Keratinocyte (primary cell): Measurements from ENCODE around the gene FKBP1A. TPM values are rescaled to one million over a fixed set of nuclear protein-coding genes. Genes with fewer than 3 reads are reported as not detected.
A peak's percentile ranks its signal among the peaks of the same experiment; 100 is the strongest.

Experiments used
- DNase-seq: peaks from one replicate; pipeline ENCODE4 v3.0.0-alpha.2; 2011; ENCODE audit warnings: low read depth, missing footprints, low spot score
- FAIRE-seq: peaks from 2 replicates; lab custom pipeline; 2011; peaks lifted over from hg19 to GRCh38; lab: Jason Lieb, UNC
- H2AFZ ChIP-seq: 2 replicates; pipeline ENCODE4 v1.6.0; 2012; ENCODE audit warnings: low read length, control low read depth, inconsistent platforms; ENCODE audit not compliant: control insufficient read depth
- H3K27ac ChIP-seq: 2 replicates; pipeline ENCODE4 v1.5.1; 2011; ENCODE audit warnings: low read length; ENCODE audit not compliant: control insufficient read depth, insufficient read depth
- H3K27me3 ChIP-seq: 3 replicates; pipeline ENCODE4 v1.6.0; 2011; ENCODE audit warnings: low read length; ENCODE audit not compliant: control insufficient read depth, insufficient read depth; ENCODE audit errors: extremely low read depth
- H3K36me3 ChIP-seq, 2 experiments: 2 replicates in 1 of 2; 3 replicates in 1 of 2; pipeline ENCODE4 v1.5.1; 2011; ENCODE audit warnings: low read length in 2 of 2, mild to moderate bottlenecking in 1 of 2; ENCODE audit not compliant: control insufficient read depth in 2 of 2, insufficient read depth in 2 of 2; ENCODE audit errors: extremely low read depth in 1 of 2
- H3K4me1 ChIP-seq: 3 replicates; pipeline ENCODE4 v1.5.1; 2011; ENCODE audit warnings: low read length; ENCODE audit not compliant: control insufficient read depth, insufficient read depth; ENCODE audit errors: extremely low read depth
- H3K4me2 ChIP-seq: 3 replicates; pipeline ENCODE4 v1.6.0; 2011; ENCODE audit warnings: low read depth, low read length; ENCODE audit not compliant: control insufficient read depth, insufficient read depth; ENCODE audit errors: extremely low read depth
- H3K4me3 ChIP-seq, 3 experiments: fragments of 200-600 bp in 1 of 3; sonication (generic) in 1 of 3; 2 replicates in 2 of 3; 3 replicates in 1 of 3; pipeline ENCODE4 v1.5.1; 2011 to 2016; ENCODE audit warnings: low read length in 3 of 3, mild to moderate bottlenecking in 3 of 3, control low read depth in 2 of 3, inconsistent platforms in 1 of 3, low read depth in 1 of 3, mixed read lengths in 1 of 3, mixed run types in 1 of 3, moderate library complexity in 1 of 3; ENCODE audit not compliant: control insufficient read depth in 2 of 3, insufficient read depth in 2 of 3; ENCODE audit errors: extremely low read depth in 1 of 3
- H3K79me2 ChIP-seq: 2 replicates; pipeline ENCODE4 v1.6.0; 2012; ENCODE audit warnings: low read length; ENCODE audit not compliant: control insufficient read depth, insufficient read depth
- H3K9ac ChIP-seq: 3 replicates; pipeline ENCODE4 v1.6.0; 2011; ENCODE audit warnings: low read length; ENCODE audit not compliant: control insufficient read depth, insufficient read depth; ENCODE audit errors: extremely low read depth
- H3K9me1 ChIP-seq: 3 replicates; pipeline ENCODE4 v1.6.0; 2011; ENCODE audit warnings: low read length; ENCODE audit not compliant: control insufficient read depth, insufficient read depth; ENCODE audit errors: extremely low read depth
- H3K9me3 ChIP-seq: 2 replicates; pipeline ENCODE4 v1.5.1; 2012; ENCODE audit warnings: low read depth, low read length; ENCODE audit not compliant: control insufficient read depth
- H4K20me1 ChIP-seq: 3 replicates; pipeline ENCODE4 v1.6.0; 2011; ENCODE audit warnings: low read length; ENCODE audit not compliant: control insufficient read depth, insufficient read depth; ENCODE audit errors: extremely low read depth
- EZH2 ChIP-seq: IDR thresholded peaks from one replicate; pipeline ENCODE4 v1.6.1; 2012; ENCODE audit warnings: inconsistent platforms, mild to moderate bottlenecking, low read length, moderate library complexity
- dilution Hi-C: fragments of 300-500 bp; cut with MboI; formaldehyde crosslinking; loops from one replicate; pipeline ENCODE4 v1.7.0; 2020; ENCODE audit warnings: low sequenced_read_pairs; ENCODE audit not compliant: extremely low pct_ligation_motif_present
- polyA plus RNA-seq, 5 experiments: library from polyadenylated mRNA; depleted of rRNA in 3 of 5; stranded (reverse) in 3 of 5; stranded (forward) in 1 of 5; unstranded in 1 of 5; fragments of >200 nt; gene quantifications; 1 replicate in 1 of 5; 2 replicates in 3 of 5; 3 replicates in 1 of 5; pipeline versions ENCODE4 v1.2.1 to v1.2.3, GENCODE V29; 2011 to 2012; ENCODE audit warnings: missing spikeins in 2 of 5, low read depth in 1 of 5, low replicate concordance in 1 of 5
- TF ChIP-seq, protein P1 (sequence below), 3 experiments: IDR thresholded peaks in 1 of 3; conservative IDR thresholded peaks in 1 of 3; optimal IDR thresholded peaks in 1 of 3; 2 replicates in 2 of 3; 3 replicates in 1 of 3; pipeline versions ENCODE3 to v1.5.1; 2011; ENCODE audit warnings: low read length in 3 of 3, mild to moderate bottlenecking in 3 of 3, moderate library complexity in 2 of 3, control low read depth in 1 of 3, inconsistent platforms in 1 of 3; ENCODE audit not compliant: insufficient read depth in 2 of 3; ENCODE audit errors: extremely low read depth in 1 of 3

FKBP1A gene
- polyA plus RNA-seq, 1 donor (not counting 4 experiments of a cell fraction or from before 2014, with no cell fraction given) = 1,010 TPM

DNA sequence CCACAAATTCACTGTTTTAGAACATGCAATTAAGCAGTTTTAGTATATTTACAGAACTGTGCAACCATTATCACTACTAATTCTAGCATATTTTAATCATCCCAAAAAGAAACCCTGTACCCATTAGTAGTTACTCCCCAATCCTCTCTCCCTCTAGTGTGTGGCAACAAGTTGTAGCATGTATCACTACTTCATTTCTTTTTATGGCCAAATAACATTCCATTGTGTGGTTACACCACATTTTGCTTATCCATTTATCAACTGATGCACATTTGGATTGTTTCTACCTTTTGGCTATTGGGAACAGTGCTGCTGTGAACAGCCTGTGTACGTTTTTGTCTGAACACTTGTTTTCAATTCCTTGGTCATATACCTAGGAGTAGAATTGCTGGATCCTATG, 31.5 kb upstream of the FKBP1A start:
- Histone ChIP-seq H3K4me3 (no peak overlapping the region), H3K4me1 (peaks cover 25% of the 10 kb centered on the region), H3K9me3 (peaks cover 6% of the 10 kb centered on the region), H2AFZ (no peak overlapping the region), H3K27ac (peak overlapping the region; percentile 43), H3K27me3 (no peaks in the 10 kb centered on the region), H3K4me2 (peak overlapping the region; percentile 33), H3K79me2 (no peaks in the 10 kb centered on the region), H3K9me1 (no peaks in the 10 kb centered on the region), H3K36me3 (no peaks in the 10 kb centered on the region), H4K20me1 (no peaks in the 10 kb centered on the region), H3K9ac (no peak overlapping the region)
- DNase-seq (no peak), FAIRE-seq (peak; percentile 92)
- TF ChIP-seq, protein P1, sequence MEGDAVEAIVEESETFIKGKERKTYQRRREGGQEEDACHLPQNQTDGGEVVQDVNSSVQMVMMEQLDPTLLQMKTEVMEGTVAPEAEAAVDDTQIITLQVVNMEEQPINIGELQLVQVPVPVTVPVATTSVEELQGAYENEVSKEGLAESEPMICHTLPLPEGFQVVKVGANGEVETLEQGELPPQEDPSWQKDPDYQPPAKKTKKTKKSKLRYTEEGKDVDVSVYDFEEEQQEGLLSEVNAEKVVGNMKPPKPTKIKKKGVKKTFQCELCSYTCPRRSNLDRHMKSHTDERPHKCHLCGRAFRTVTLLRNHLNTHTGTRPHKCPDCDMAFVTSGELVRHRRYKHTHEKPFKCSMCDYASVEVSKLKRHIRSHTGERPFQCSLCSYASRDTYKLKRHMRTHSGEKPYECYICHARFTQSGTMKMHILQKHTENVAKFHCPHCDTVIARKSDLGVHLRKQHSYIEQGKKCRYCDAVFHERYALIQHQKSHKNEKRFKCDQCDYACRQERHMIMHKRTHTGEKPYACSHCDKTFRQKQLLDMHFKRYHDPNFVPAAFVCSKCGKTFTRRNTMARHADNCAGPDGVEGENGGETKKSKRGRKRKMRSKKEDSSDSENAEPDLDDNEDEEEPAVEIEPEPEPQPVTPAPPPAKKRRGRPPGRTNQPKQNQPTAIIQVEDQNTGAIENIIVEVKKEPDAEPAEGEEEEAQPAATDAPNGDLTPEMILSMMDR (optimal IDR thresholded peaks at IDR 0.05 in 1 of 3, IDR thresholded peaks at IDR 0.05 in 1 of 3, conservative IDR thresholded peaks at IDR 0.05 in 1 of 3; ENCODE audit: extremely low read depth in 1 of 3, insufficient read depth in 2 of 3, low read length in 3 of 3) = no peak
- TF ChIP-seq EZH2 = no peak
- dilution Hi-C loops = no loop called here

DNA sequence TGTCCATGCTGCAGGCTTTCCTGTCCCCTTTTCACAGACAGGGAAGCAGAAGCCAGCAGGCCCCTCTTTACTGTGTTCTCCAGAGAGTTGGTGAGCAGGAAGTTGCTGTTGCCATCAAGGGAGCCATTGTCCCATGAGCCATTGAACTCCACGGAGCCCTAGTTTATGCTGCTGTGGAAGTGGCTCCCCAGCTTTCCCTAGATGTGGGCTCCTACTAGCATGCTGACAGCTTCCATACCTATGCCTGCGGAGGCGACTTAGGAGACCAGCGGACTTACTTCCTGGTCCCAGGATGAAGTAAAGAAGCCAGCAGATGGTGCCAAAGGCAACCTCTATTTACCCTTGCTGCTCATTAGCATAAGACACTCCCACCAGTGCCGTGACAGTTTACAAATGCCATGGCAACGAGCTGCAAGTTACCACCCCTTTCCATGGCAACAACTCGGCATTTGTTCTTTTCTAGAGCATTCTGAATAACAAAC, 30.8 kb upstream of the FKBP1A start:
- peaks cover 22% of the 10 kb centered on the region for H3K4me1 ChIP-seq
- H2AFZ ChIP-seq = no peak overlapping the region
- no peak overlapping the region for H3K9ac ChIP-seq
- peak overlapping the region; percentile 43 for H3K27ac ChIP-seq
- no peaks in the 10 kb centered on the region for H3K27me3 ChIP-seq
- no peaks in the 10 kb centered on the region for H4K20me1 ChIP-seq
- TF ChIP-seq EZH2 = no peak
- TF ChIP-seq, protein P1 (optimal IDR thresholded peaks at IDR 0.05 in 1 of 3, IDR thresholded peaks at IDR 0.05 in 1 of 3, conservative IDR thresholded peaks at IDR 0.05 in 1 of 3; ENCODE audit: extremely low read depth in 1 of 3, insufficient read depth in 2 of 3, low read length in 3 of 3) = peak; percentile 13 to 39 (median 15)
- H3K4me2 ChIP-seq = peak overlapping the region; percentile 2
- peaks cover 6% of the 10 kb centered on the region for H3K9me3 ChIP-seq
- no peaks in the 10 kb centered on the region for H3K36me3 ChIP-seq
- DNase-seq (no peak), FAIRE-seq (peak; percentile 90)
- no peaks in the 10 kb centered on the region for H3K9me1 ChIP-seq
- H3K79me2 ChIP-seq = no peaks in the 10 kb centered on the region
- no peak overlapping the region for H3K4me3 ChIP-seq
- dilution Hi-C loops = no loop called here
